SU-DHL-6 (cell line): ENCODE results near the gene BEST3.

ENCODE experiments used
- CTCF ChIP-seq: fragments of 200-600 bp; sonication (generic); IDR thresholded peaks from one replicate; pipeline ENCODE4 v1.5.1; 2017; ENCODE audit warnings: antibody characterized with exemption, mild to moderate bottlenecking, low read length, moderate library complexity; ENCODE audit not compliant: insufficient read depth, poor library complexity, severe bottlenecking
- EZH2phosphoT487 ChIP-seq: fragments of 200-600 bp; sonication (generic), shearing (Covaris generic); conservative IDR thresholded peaks from 2 replicates; pipeline ENCODE4 v1.6.1; 2018; ENCODE audit warnings: mild to moderate bottlenecking, antibody characterized with exemption, low read length, moderate library complexity, mixed read lengths

DNA sequence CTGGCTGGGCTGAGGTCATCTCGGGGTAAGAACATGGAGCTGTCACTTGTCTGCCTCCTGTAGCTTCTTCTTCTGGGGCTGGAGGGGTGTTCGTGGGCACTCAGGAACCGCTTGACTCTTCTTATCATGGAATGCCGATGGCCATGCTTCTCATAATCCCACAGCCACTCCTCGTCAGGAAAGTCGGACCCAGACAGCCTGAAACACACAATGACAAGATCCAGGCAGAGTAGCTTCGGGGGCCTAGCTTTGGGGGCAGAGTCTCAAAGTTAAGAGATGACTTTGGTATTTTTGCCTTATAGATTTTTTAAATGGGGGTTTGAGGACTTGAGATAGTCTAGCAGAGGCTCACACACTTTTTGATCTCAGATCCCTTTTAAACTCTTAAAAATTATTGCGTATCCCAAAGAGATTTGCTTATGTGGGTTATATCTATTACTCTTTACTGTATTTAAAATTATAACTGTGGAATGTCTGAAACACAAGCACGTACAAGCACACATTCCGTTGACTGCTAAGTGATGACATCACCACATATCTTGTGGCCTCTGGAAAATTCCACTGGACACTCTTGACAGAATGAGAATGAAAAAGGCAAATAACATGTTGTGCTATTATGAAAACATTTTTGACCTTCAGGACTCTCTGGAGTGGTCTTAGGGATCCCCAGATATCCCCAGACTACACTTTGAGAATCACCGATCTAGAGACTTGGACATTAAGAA is 43.3 kb downstream of the BEST3 start:
- TF ChIP-seq CTCF (no peak), EZH2phosphoT487 (no peak)
